SK-N-SH treated with all-trans-retinoic acid at 6 μM for 48 hours (cell line): Measurements from ENCODE around the gene KPNB1.

Experiments used
- BACH2 ChIP-seq: fragments of 250-450 bp; sonication (Bioruptor Pico); IDR thresholded peaks from 2 replicates; pipeline ENCODE4 v1.9.0; 2021; ENCODE audit warnings: mild to moderate bottlenecking, borderline replicate concordance
- ESRRG ChIP-seq: fragments of 250-450 bp; sonication (Bioruptor Pico); IDR thresholded peaks from 2 replicates; pipeline ENCODE4 v1.6.1; 2021; ENCODE audit warnings: mild to moderate bottlenecking
- GLIS3 ChIP-seq: fragments of 250-450 bp; sonication (Bioruptor Pico); IDR thresholded peaks from 2 replicates; pipeline ENCODE4 v1.5.0; 2020; ENCODE audit warnings: mild to moderate bottlenecking, moderate library complexity
- OSR1 ChIP-seq: fragments of 250-450 bp; sonication (Bioruptor Pico); IDR thresholded peaks from 2 replicates; pipeline ENCODE4 v1.8.0; 2022; ENCODE audit warnings: moderate library complexity, mild to moderate bottlenecking, inconsistent platforms
- PATZ1 ChIP-seq: fragments of 250-450 bp; sonication (Bioruptor Pico); IDR thresholded peaks from 2 replicates; pipeline ENCODE4 v1.8.0; 2020; ENCODE audit warnings: mild to moderate bottlenecking, moderate library complexity, borderline replicate concordance
- SNAI2 ChIP-seq: fragments of 250-450 bp; sonication (Bioruptor Pico); IDR thresholded peaks from 2 replicates; pipeline ENCODE4 v1.5.0; 2020; ENCODE audit warnings: mild to moderate bottlenecking, moderate library complexity
- TCF4 ChIP-seq: fragments of 250-450 bp; sonication (Bioruptor Pico); IDR thresholded peaks from 2 replicates; pipeline ENCODE4 v1.8.0; 2021; ENCODE audit warnings: mild to moderate bottlenecking, moderate library complexity, borderline replicate concordance
- ZFP3 ChIP-seq: fragments of 250-450 bp; sonication (Bioruptor Pico); IDR thresholded peaks from 2 replicates; pipeline ENCODE4 v1.5.0; 2020; ENCODE audit warnings: mild to moderate bottlenecking, moderate library complexity
- ZFP30 ChIP-seq: fragments of 450-650 bp; formaldehyde crosslinking; IDR thresholded peaks from 2 replicates; pipeline ENCODE4 v1.5.0; 2022; ENCODE audit warnings: mild to moderate bottlenecking, moderate library complexity
- ZNF70 ChIP-seq: fragments of 450-650 bp; formaldehyde crosslinking; IDR thresholded peaks from 2 replicates; pipeline ENCODE4 v1.5.0; 2020; ENCODE audit warnings: mild to moderate bottlenecking, moderate library complexity

GRCh38 chr17:47640076-47640475 lies 9.6 kb upstream of the KPNB1 start:
- TF ChIP-seq ZFP3 (CRISPR knock-in tag) (no peak), BACH2 (CRISPR knock-in tag) (no peak), OSR1 (CRISPR knock-in tag) (no peak), GLIS3 (CRISPR knock-in tag) (no peak), ZFP30 (no peak), PATZ1 (CRISPR knock-in tag) (no peak), TCF4 (no peak), SNAI2 (no peak), ESRRG (CRISPR knock-in tag) (no peak), ZNF70 (CRISPR knock-in tag) (no peak)
